Fibroblast of the aortic adventitia (primary cell): ENCODE measurements around the gene A2M. TPM values are rescaled to one million over a fixed set of nuclear protein-coding genes. Genes with fewer than 3 reads are reported as not detected.
A peak's percentile ranks its signal among the peaks of the same experiment; 100 is the strongest.

Experiments
- DNase-seq: peaks from one replicate; pipeline ENCODE4 v3.0.0-alpha.2; 2010; ENCODE audit warnings: low read depth
- H3K4me3 ChIP-seq: 2 replicates; pipeline ENCODE4 v1.5.1; 2011; ENCODE audit warnings: low read depth, mild to moderate bottlenecking, control low read depth, low read length, moderate library complexity
- total RNA-seq: library from RNA; depleted of rRNA; stranded (reverse); fragments of >200 nt; gene quantifications from 2 replicates; pipeline ENCODE4 v1.2.3, GENCODE V29; 2012; ENCODE audit warnings: low replicate concordance
- TF ChIP-seq, protein P1 (sequence below): IDR thresholded peaks from 2 replicates; pipeline ENCODE4 v1.5.1; 2011; ENCODE audit warnings: mild to moderate bottlenecking, low read length, control low read depth, inconsistent platforms; ENCODE audit not compliant: insufficient read depth

A2M gene
- 0.54 and 10.6 TPM in 2 replicates for total RNA-seq

GRCh38 chr12:9115731-9116559, at the start of gene A2M:
A2M (minus strand) TSS chr12:9115919; CDS start chr12:9115849, 70 bp downstream.
- TF ChIP-seq, protein P1, sequence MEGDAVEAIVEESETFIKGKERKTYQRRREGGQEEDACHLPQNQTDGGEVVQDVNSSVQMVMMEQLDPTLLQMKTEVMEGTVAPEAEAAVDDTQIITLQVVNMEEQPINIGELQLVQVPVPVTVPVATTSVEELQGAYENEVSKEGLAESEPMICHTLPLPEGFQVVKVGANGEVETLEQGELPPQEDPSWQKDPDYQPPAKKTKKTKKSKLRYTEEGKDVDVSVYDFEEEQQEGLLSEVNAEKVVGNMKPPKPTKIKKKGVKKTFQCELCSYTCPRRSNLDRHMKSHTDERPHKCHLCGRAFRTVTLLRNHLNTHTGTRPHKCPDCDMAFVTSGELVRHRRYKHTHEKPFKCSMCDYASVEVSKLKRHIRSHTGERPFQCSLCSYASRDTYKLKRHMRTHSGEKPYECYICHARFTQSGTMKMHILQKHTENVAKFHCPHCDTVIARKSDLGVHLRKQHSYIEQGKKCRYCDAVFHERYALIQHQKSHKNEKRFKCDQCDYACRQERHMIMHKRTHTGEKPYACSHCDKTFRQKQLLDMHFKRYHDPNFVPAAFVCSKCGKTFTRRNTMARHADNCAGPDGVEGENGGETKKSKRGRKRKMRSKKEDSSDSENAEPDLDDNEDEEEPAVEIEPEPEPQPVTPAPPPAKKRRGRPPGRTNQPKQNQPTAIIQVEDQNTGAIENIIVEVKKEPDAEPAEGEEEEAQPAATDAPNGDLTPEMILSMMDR = no peak
- peak; percentile 8 for DNase-seq
- no peak within 1 kb of the TSS for H3K4me3 ChIP-seq

GRCh38 chr12:9163392-9163791, 47.7 kb upstream of the A2M start:
- TF ChIP-seq, protein P1 = no peak
- H3K4me3 ChIP-seq = no peak overlapping the region
- DNase-seq = no peak

DNA sequence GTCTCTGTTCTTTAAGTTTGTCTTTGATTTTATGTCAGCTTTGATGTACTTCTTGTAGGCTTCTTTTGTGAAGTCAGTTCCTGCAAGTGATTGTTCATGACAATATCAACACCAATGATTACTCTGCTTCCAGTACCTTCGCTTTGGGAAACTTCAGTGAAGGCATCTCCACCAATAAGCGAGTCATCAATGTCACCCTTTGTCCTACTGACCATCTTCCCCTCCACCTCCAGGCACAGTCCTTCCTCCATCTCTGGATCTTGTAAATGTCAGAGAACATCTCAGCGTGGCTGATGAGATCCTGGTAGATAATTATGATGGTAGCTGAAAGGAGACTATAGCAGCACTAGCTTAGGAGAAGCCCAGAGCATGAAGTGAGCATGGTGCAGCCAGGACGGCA, 40.4 kb upstream of the A2M start:
- no peak for DNase-seq
- TF ChIP-seq, protein P1 = no peak

DNA sequence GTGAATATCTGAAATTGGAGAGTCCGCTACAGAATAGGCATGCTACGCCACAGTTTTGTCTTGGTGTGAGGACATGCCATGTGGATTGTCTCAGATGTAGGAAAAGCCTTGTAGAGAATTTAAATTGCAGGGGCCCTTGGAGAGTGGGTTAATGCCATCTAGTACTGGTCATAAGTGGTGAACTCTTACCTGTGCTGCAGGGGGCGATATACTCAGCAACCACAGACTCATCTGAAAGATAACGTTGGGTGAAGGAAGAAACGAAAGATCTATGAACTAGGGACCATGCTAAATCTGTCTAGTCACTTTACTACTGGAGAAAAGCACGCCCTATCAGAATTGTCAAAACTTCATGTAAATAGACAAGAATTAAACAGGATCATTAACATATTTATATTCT, 33.7 kb upstream of the A2M start:
- DNase-seq = no peak
- TF ChIP-seq, protein P1 = no peak
- H3K4me3 ChIP-seq = no peak overlapping the region

More for the DNA sequence above, 40.4 kb upstream of the A2M start:
- no peak overlapping the region for H3K4me3 ChIP-seq

DNA sequence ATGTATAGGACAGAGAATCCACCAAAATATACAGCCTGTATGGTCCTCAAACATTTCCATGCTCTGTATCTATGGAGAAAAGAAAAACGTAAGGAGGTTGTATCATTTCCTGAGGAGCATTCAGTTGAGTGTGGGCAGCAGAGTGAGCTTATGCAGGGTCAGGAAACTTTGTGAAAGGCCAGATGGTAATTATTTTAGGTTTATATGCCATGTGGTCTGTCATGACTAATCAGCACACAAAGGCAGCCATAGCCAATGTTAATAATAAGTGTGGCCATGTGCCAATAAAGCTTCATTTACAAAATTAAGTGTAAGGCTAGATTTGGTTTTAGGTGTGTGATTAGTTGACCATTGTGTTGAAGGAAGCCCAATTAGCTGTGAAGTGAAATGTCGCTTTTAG, 33.2 kb upstream of the A2M start:
- H3K4me3 ChIP-seq = no peak overlapping the region
- no peak for DNase-seq
- TF ChIP-seq, protein P1 = no peak

DNA sequence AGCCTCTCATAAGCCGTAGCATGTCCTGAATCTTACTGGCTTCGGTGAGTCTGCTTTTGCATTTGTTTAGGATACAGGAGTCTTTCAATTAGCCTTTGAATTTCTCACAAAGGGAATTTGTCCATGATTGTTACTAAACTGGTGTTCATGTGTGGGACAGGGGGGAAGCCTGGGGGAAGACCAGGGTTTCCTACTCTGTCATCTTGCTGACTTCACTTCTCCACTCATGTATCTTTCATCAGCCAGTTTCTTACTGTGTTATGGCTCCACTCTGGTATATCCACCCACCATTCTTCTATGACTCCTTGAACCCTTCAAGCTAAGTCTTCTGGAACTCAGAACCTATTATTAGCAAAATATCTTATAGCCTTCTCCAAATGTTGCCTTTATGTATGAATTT, 31.7 kb upstream of the A2M start:
- DNase-seq = no peak
- TF ChIP-seq, protein P1 = no peak
- no peak overlapping the region for H3K4me3 ChIP-seq

- no peak for DNase-seq
- H3K4me3 ChIP-seq = no peak overlapping the region
- TF ChIP-seq, protein P1 = no peak
Observed at GRCh38 chr12:9144730-9145106, 29.0 kb upstream of the A2M start.
